Measurements from ENCODE around the gene MCFD2.
"Not testable (repeated sequence)": the region's sequence is repeated elsewhere in the genome, so short reads cannot be mapped to it uniquely, and the experiment has no call there.

MCFD2 gene

GRCh38 chr2:46909150-46909549, 6.5 kb downstream of the MCFD2 start:
- FAIRE-seq, result no peak
- TF ChIP-seq TAF1 (IDR thresholded peaks at IDR 0.05; ENCODE audit: low read depth, low read length) (no peak), POU2F2 (IDR thresholded peaks at IDR 0.05; ENCODE audit: low read depth, low read length) (no peak), POLR2AphosphoS5 (IDR thresholded peaks at IDR 0.05; ENCODE audit: low read depth, low read length) (no peak), PAX5 (IDR thresholded peaks at IDR 0.05; ENCODE audit: insufficient read depth, low read length, severe bottlenecking) (no peak), POLR2A (IDR thresholded peaks at IDR 0.05; ENCODE audit: low read depth, low read length) (no peak), SPI1 (IDR thresholded peaks at IDR 0.05; ENCODE audit: low read depth, low read length) (no peak)
- no peak for DNase-seq (ENCODE audit: insufficient read length, low spot score)

DNA sequence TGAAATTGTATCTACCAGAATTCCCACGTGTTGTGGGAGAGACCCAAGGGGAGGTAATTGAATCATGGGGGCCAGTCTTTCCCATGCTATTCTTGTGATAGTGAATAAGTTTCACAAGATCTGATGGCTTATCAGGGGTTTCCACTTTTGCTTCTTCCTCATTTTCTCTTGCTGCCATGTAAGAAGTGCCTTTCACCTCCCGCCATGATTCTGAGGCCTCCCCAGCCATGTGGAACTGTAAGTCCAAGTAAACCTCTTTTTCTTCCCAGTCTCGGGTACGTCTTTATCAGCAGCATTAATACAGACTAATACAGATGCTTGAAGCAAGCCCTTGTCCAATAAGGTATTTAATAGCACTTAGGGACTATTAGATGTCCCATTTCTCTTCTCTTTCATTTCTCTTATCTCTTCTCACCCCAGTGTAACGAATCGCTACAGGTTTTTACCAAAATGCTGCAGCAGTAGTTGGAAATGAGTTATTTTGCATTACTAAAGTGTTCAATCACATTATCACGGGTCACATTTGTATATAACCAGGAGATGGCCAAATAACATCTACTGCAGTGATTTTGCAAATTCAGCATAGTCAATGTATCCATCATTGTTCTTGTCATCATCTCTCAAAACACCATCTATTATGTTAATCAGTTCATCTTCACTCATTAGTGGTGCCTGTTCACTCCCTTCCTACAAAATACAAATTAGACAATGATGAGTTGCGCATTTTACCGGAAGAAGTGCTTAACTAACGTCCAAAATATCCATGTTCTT, 10.5 kb downstream of the MCFD2 start:
- DNase-seq (ENCODE audit: insufficient read length, low spot score); FAIRE-seq: not testable (repeated sequence)

DNA sequence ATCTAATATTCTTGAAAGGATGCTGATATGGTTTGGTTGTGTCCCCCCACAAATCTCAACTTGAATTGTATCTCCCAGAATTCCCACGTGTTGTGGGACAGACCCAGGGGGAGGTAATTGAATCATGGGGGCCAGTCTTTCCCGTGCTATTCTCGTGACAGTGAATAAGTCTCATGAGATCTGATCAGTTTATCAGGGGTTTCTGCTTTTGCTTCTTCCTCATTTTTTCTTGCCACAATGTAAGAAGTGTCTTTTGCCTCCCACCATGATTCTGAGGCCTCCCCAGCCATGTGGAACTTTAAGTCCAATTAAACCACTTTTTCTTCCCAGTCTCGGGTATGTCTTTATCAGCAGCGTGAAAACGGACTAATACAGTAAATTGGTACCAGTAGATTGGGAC, 12.6 kb downstream of the MCFD2 start:
- not testable (repeated sequence) for FAIRE-seq

GRCh38 chr2:46902465-46902864, 13.1 kb downstream of the MCFD2 start:
- TF ChIP-seq POLR2AphosphoS5 (IDR thresholded peaks at IDR 0.05; ENCODE audit: low read depth, low read length) (no peak), POU2F2 (IDR thresholded peaks at IDR 0.05; ENCODE audit: low read depth, low read length) (no peak), SPI1 (IDR thresholded peaks at IDR 0.05; ENCODE audit: low read depth, low read length) (no peak), TAF1 (IDR thresholded peaks at IDR 0.05; ENCODE audit: low read depth, low read length) (no peak), PAX5 (IDR thresholded peaks at IDR 0.05; ENCODE audit: insufficient read depth, low read length, severe bottlenecking) (no peak)
- FAIRE-seq (no peak), DNase-seq (ENCODE audit: insufficient read length, low spot score) (no peak)

More for the DNA sequence above, 12.6 kb downstream of the MCFD2 start:
- DNase-seq (ENCODE audit: insufficient read length, low spot score), result not testable (repeated sequence)

GRCh38 chr2:46901611-46902010, 14.0 kb downstream of the MCFD2 start:
- FAIRE-seq (no peak), DNase-seq (ENCODE audit: insufficient read length, low spot score) (no peak)
- TF ChIP-seq TAF1 (IDR thresholded peaks at IDR 0.05; ENCODE audit: low read depth, low read length), result no peak

GRCh38 chr2:46900381-46900780, 15.2 kb downstream of the MCFD2 start:
- DNase-seq (ENCODE audit: insufficient read length, low spot score), result no peak
- no peak for FAIRE-seq
- TF ChIP-seq POLR2AphosphoS5 (IDR thresholded peaks at IDR 0.05; ENCODE audit: low read depth, low read length) (no peak), POU2F2 (IDR thresholded peaks at IDR 0.05; ENCODE audit: low read depth, low read length) (no peak), TAF1 (IDR thresholded peaks at IDR 0.05; ENCODE audit: low read depth, low read length) (no peak), PAX5 (IDR thresholded peaks at IDR 0.05; ENCODE audit: insufficient read depth, low read length, severe bottlenecking) (no peak), SPI1 (IDR thresholded peaks at IDR 0.05; ENCODE audit: low read depth, low read length) (no peak), POLR2A (IDR thresholded peaks at IDR 0.05; ENCODE audit: low read depth, low read length) (no peak)

- TF ChIP-seq POLR2AphosphoS5 (IDR thresholded peaks at IDR 0.05; ENCODE audit: low read depth, low read length), result no peak
- TF ChIP-seq POU2F2 (IDR thresholded peaks at IDR 0.05; ENCODE audit: low read depth, low read length), result no peak
- TF ChIP-seq POLR2A (IDR thresholded peaks at IDR 0.05; ENCODE audit: low read depth, low read length), result no peak
- no peak for TF ChIP-seq PAX5 (IDR thresholded peaks at IDR 0.05; ENCODE audit: insufficient read depth, low read length, severe bottlenecking)
- no peak for TF ChIP-seq TAF1 (IDR thresholded peaks at IDR 0.05; ENCODE audit: low read depth, low read length)
- no peak for TF ChIP-seq SPI1 (IDR thresholded peaks at IDR 0.05; ENCODE audit: low read depth, low read length)
- no peak for FAIRE-seq
- no peak for DNase-seq (ENCODE audit: insufficient read length, low spot score)
These were observed 16.6 kb downstream of the MCFD2 start for GRCh38 chr2:46899053-46899452.

DNA sequence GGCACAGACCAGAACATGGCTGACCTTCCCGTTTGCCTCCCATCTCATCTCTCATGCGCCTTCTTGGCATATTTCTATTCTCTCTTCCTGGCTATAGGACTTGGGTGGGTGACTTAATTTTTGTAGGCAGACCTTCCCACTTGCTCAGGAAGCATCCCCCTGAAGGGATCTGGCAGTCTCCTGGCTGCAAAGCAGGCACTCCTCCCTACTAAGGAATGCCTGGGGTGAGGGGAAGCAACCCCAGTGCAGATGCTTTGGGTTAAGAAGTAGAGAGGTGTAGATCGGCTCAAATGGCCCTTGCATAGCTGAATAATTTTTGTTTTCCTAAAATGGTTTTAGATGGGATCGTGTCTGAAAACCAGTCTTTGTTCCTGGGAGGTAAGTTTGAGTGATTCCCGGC, 17.6 kb downstream of the MCFD2 start:
- FAIRE-seq (no peak), DNase-seq (ENCODE audit: insufficient read length, low spot score) (no peak)

DNA sequence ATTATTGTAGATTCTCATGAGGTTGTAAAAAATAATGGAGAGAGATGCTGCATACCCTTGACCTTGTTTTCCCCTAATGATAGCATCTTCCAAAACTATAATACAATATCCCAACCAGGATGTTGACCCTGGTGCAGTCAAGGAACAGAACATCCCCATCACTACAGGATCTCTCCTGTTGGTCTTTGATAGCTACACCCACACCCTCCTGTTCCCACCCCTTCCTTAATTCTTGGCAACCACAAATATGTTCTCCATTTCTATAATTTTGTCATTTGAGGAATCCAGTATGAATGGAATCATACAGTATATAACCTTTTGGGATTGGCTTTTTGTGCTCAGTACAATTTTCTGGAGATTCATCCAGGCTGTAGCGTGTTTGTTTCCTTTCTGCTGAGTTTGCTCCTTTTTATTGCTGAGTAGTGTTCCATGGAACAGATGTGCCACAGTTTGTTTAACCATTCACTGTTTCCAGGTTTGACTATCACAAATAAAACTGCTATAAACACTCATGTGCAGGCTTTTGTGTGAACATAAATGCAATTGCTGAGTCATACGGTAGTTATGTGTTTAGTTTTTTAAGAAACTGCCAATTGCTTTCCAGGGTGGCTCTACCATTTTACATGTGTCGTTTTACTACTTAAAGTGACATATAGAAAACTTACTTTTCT, 22.2 kb downstream of the MCFD2 start:
- DNase-seq (ENCODE audit: insufficient read length, low spot score) (no peak), FAIRE-seq (no peak)
- TF ChIP-seq SPI1 (IDR thresholded peaks at IDR 0.05; ENCODE audit: low read depth, low read length), result no peak
- TF ChIP-seq POU2F2 (IDR thresholded peaks at IDR 0.05; ENCODE audit: low read depth, low read length), result no peak
- TF ChIP-seq TAF1 (IDR thresholded peaks at IDR 0.05; ENCODE audit: low read depth, low read length), result no peak
- no peak for TF ChIP-seq POLR2A (IDR thresholded peaks at IDR 0.05; ENCODE audit: low read depth, low read length)
- TF ChIP-seq POLR2AphosphoS5 (IDR thresholded peaks at IDR 0.05; ENCODE audit: low read depth, low read length), result no peak
- no peak for TF ChIP-seq PAX5 (IDR thresholded peaks at IDR 0.05; ENCODE audit: insufficient read depth, low read length, severe bottlenecking)

More for the DNA sequence above, 17.6 kb downstream of the MCFD2 start:
- TF ChIP-seq SPI1 (IDR thresholded peaks at IDR 0.05; ENCODE audit: low read depth, low read length) (no peak), TAF1 (IDR thresholded peaks at IDR 0.05; ENCODE audit: low read depth, low read length) (no peak), PAX5 (IDR thresholded peaks at IDR 0.05; ENCODE audit: insufficient read depth, low read length, severe bottlenecking) (no peak), POLR2A (IDR thresholded peaks at IDR 0.05; ENCODE audit: low read depth, low read length) (no peak), POU2F2 (IDR thresholded peaks at IDR 0.05; ENCODE audit: low read depth, low read length) (no peak), POLR2AphosphoS5 (IDR thresholded peaks at IDR 0.05; ENCODE audit: low read depth, low read length) (no peak)

- FAIRE-seq (no peak), DNase-seq (ENCODE audit: insufficient read length, low spot score) (no peak)
- no peak for TF ChIP-seq POU2F2 (IDR thresholded peaks at IDR 0.05; ENCODE audit: low read depth, low read length)
These were observed 23.6 kb downstream of the MCFD2 start for GRCh38 chr2:46891956-46892553.
